ENCODE measurements around the gene ZNF467.

ZNF467 gene

GRCh38 chr7:149736478-149737360 lies 36.7 kb downstream of the ZNF467 start:
- Histone ChIP-seq H3K9me3 (ENCODE audit: control insufficient read depth, insufficient read depth, low read depth, low read length) (0 out of 2 replicates have a peak, but pooled peaks cover 2% of the 10 kb centered on the region), H3K4me3 (ENCODE audit: low read depth, low read length) (no peak overlapping the region), H3K27me3 (ENCODE audit: control insufficient read depth, insufficient read depth, low read length) (no peaks in the 10 kb centered on the region; the same call in 1 of the 2 replicates), H3K27ac (ENCODE audit: low read depth, low read length) (no peak overlapping the region), H3K36me3 (ENCODE audit: control insufficient read depth, insufficient read depth, low read length) (peaks cover 8% of the 10 kb centered on the region), H3K9ac (ENCODE audit: low read length) (no peak overlapping the region), H3K4me1 (ENCODE audit: control insufficient read depth, insufficient read depth, low read length) (no peaks in the 10 kb centered on the region)

GRCh38 chr7:149735779-149736477 lies 37.5 kb downstream of the ZNF467 start:
- H3K27me3 ChIP-seq (ENCODE audit: control insufficient read depth, insufficient read depth, low read length), result no peaks in the 10 kb centered on the region; the same call in 1 of the 2 replicates
- no peak overlapping the region for H3K9ac ChIP-seq (ENCODE audit: low read length)
- 0 out of 2 replicates have a peak, but pooled peaks cover 2% of the 10 kb centered on the region for H3K9me3 ChIP-seq (ENCODE audit: control insufficient read depth, insufficient read depth, low read depth, low read length)
- peaks cover 15% of the 10 kb centered on the region for H3K36me3 ChIP-seq (ENCODE audit: control insufficient read depth, insufficient read depth, low read length)
- H3K27ac ChIP-seq (ENCODE audit: low read depth, low read length), result no peak overlapping the region
- no peak overlapping the region for H3K4me3 ChIP-seq (ENCODE audit: low read depth, low read length)
- H3K4me1 ChIP-seq (ENCODE audit: control insufficient read depth, insufficient read depth, low read length), result no peaks in the 10 kb centered on the region

DNA sequence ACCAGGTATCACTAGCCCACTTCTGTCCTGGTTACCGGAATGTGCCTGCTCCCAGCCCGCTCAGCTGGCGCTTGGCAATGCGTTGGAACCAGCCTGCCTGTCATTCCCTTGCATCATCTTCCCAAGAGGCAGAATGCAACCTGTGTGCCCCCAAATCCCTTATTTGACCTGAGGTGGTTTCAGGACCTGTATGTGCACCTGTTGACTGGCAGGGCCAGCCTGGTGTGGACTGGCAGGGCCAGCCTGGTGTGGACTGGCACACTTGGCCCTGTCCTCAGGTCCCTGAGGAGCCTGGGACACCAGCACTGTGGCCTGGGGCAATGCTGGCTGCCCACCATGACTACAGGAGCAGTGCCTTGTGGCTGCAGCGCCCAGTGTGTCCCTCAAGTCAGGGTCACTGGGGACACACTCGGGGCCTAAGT lies 38.2 kb downstream of the ZNF467 start:
- Histone ChIP-seq H3K4me3 (ENCODE audit: low read depth, low read length) (no peak overlapping the region), H3K27me3 (ENCODE audit: control insufficient read depth, insufficient read depth, low read length) (no peaks in the 10 kb centered on the region; the same call in 1 of the 2 replicates), H3K27ac (ENCODE audit: low read depth, low read length) (no peak overlapping the region), H3K36me3 (ENCODE audit: control insufficient read depth, insufficient read depth, low read length) (peaks cover 22% of the 10 kb centered on the region), H3K9me3 (ENCODE audit: control insufficient read depth, insufficient read depth, low read depth, low read length) (0 out of 2 replicates have a peak, but pooled peaks cover 2% of the 10 kb centered on the region), H3K4me1 (ENCODE audit: control insufficient read depth, insufficient read depth, low read length) (no peaks in the 10 kb centered on the region), H3K9ac (ENCODE audit: low read length) (no peak overlapping the region)

- H3K4me3 ChIP-seq (ENCODE audit: low read depth, low read length), result no peak overlapping the region
- peaks cover 26% of the 10 kb centered on the region for H3K36me3 ChIP-seq (ENCODE audit: control insufficient read depth, insufficient read depth, low read length)
- no peaks in the 10 kb centered on the region; the same call in 1 of the 2 replicates for H3K27me3 ChIP-seq (ENCODE audit: control insufficient read depth, insufficient read depth, low read length)
- no peak overlapping the region for H3K27ac ChIP-seq (ENCODE audit: low read depth, low read length)
- H3K9me3 ChIP-seq (ENCODE audit: control insufficient read depth, insufficient read depth, low read depth, low read length), result 0 out of 2 replicates have a peak, but pooled peaks cover 2% of the 10 kb centered on the region
- no peak overlapping the region for H3K9ac ChIP-seq (ENCODE audit: low read length)
- H3K4me1 ChIP-seq (ENCODE audit: control insufficient read depth, insufficient read depth, low read length), result no peaks in the 10 kb centered on the region
These were observed 38.7 kb downstream of the ZNF467 start for GRCh38 chr7:149734791-149735075.

DNA sequence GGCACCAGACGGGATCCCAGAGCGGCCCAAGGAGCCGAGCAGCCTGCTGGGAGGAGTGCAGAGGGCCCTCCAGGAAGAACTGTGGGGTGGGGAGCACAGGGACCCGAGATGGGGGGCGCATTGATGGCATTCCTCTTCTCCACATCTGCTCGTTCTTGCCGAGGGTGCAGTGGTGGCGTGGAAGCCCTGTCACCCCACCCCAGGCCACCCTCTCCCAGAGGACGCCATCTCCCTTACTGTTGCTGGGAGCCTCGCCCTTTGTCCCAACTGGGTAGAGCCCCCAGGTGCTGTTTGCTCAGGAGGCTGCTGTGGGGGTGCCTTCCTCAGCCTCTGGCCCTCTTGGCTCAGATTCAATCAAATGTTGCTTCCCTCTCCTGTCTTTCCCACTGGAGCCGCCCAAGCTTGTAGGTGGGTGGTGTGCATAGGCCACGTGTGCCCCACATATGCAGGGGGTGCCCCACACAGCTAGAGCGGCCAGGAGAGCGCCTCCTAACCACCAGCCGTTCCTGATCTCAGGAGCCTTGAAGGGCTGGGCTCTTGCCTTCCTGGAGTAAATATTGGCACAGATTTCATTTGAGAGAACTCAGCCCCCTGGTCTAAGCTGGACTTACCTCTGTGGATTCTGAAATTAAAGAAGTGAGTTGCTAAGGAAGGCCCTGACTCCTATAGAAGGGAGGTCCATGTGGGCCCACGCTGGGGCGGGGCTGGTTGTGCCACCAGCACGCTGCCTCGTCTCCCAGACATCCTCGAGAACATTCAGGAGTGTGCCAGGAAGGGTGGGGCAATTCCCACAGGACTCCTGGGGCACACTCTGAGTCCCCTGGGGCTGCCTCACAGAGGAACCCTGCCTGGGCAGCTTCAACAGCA lies 39.2 kb downstream of the ZNF467 start:
- Histone ChIP-seq H3K27me3 (ENCODE audit: control insufficient read depth, insufficient read depth, low read length) (no peaks in the 10 kb centered on the region; the same call in 1 of the 2 replicates), H3K4me3 (ENCODE audit: low read depth, low read length) (no peak overlapping the region), H3K27ac (ENCODE audit: low read depth, low read length) (no peak overlapping the region), H3K4me1 (ENCODE audit: control insufficient read depth, insufficient read depth, low read length) (no peaks in the 10 kb centered on the region), H3K9ac (ENCODE audit: low read length) (no peak overlapping the region), H3K36me3 (ENCODE audit: control insufficient read depth, insufficient read depth, low read length) (peaks cover 32% of the 10 kb centered on the region), H3K9me3 (ENCODE audit: control insufficient read depth, insufficient read depth, low read depth, low read length) (no peaks in the 10 kb centered on the region)

DNA sequence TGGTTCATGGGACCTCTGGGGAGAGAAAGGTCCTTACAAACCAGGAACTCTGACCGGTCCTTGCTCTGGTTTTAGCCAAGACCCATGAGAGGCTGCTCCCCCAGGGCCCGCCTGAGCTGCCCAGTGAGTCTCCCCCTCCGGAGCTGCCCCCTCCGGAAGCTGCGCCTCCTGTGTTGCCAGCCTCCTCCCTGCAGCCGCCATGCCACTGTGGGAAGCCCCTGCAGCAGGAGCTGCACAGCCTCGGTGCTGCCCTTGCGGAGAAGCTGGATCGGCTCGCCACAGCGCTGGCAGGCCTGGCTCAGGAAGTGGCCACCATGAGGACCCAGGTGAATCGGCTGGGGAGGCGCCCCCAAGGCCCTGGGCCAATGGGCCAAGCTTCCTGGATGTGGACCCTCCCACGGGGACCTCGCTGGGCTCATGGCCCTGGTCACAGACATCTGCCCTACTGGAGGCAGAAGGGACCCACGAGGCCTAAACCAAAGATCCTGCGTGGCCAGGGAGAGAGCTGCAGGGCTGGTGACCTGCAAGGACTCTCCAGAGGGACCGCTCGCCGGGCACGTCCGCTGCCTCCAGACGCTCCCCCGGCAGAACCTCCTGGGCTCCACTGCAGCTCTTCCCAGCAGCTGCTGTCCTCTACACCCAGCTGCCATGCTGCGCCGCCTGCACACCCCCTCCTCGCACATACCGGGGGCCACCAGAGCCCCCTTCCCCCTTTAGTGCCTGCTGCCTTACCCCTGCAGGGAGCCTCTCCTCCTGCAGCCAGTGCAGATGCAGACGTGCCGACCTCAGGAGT lies 40.1 kb downstream of the ZNF467 start:
- no peak overlapping the region for H3K4me3 ChIP-seq (ENCODE audit: low read depth, low read length)
- H3K27me3 ChIP-seq (ENCODE audit: control insufficient read depth, insufficient read depth, low read length), result no peaks in the 10 kb centered on the region; the same call in 1 of the 2 replicates
- no peaks in the 10 kb centered on the region for H3K9me3 ChIP-seq (ENCODE audit: control insufficient read depth, insufficient read depth, low read depth, low read length)
- H3K4me1 ChIP-seq (ENCODE audit: control insufficient read depth, insufficient read depth, low read length), result no peaks in the 10 kb centered on the region
- no peak overlapping the region for H3K9ac ChIP-seq (ENCODE audit: low read length)
- H3K36me3 ChIP-seq (ENCODE audit: control insufficient read depth, insufficient read depth, low read length), result peaks cover 40% of the 10 kb centered on the region
- H3K27ac ChIP-seq (ENCODE audit: low read depth, low read length), result no peak overlapping the region

DNA sequence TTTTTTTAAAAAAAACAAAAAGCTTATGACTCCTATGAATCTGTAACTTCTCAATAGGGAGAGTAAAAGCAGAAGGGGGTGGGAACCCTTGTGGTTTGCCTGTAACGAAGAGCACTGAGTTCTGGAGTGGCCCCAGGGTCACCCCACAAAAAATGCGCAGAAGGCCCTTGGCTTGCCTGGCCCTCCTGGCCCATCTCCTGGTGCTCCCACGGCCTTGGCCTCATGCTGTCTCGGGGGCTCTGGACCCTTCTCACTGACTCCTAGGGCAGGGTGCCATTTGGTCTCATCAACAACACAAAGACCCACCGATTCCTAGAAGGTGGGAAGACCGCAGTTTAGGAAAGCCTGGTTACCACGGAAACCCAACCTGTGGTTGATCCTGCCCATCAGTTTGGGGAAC lies 40.8 kb downstream of the ZNF467 start:
- H3K4me1 ChIP-seq (ENCODE audit: control insufficient read depth, insufficient read depth, low read length), result no peaks in the 10 kb centered on the region
- no peak overlapping the region for H3K9ac ChIP-seq (ENCODE audit: low read length)
- H3K27me3 ChIP-seq (ENCODE audit: control insufficient read depth, insufficient read depth, low read length), result no peaks in the 10 kb centered on the region; the same call in 1 of the 2 replicates
- no peaks in the 10 kb centered on the region for H3K9me3 ChIP-seq (ENCODE audit: control insufficient read depth, insufficient read depth, low read depth, low read length)
- H3K36me3 ChIP-seq (ENCODE audit: control insufficient read depth, insufficient read depth, low read length), result peaks cover 47% of the 10 kb centered on the region
- no peak overlapping the region for H3K27ac ChIP-seq (ENCODE audit: low read depth, low read length)
- no peak overlapping the region for H3K4me3 ChIP-seq (ENCODE audit: low read depth, low read length)

DNA sequence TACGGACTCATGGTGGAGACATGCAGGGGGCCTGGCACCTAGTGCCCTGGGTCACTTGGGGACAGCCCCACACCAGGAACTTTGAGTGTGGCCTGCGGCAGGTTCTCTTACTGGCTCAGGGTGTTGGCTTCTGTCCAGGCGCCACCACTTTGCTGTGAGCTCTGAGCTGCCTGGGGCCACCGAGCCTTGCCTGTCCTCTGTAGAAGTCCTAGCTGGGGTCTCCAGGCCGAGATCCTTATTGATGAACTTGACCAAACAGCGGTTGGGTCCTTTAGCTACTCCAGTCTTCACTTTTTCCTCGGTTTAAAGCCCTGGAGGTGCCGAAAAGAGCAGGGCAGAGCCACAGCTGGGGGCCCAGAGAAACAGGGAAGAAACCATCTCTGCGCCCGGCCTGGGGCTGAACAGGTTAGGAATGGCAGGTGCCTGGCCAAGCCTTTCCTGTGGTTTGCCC lies 41.3 kb downstream of the ZNF467 start:
- H3K4me3 ChIP-seq (ENCODE audit: low read depth, low read length), result no peak overlapping the region
- no peaks in the 10 kb centered on the region for H3K4me1 ChIP-seq (ENCODE audit: control insufficient read depth, insufficient read depth, low read length)
- H3K9me3 ChIP-seq (ENCODE audit: control insufficient read depth, insufficient read depth, low read depth, low read length), result no peaks in the 10 kb centered on the region
- peaks cover 52% of the 10 kb centered on the region for H3K36me3 ChIP-seq (ENCODE audit: control insufficient read depth, insufficient read depth, low read length)
- H3K27ac ChIP-seq (ENCODE audit: low read depth, low read length), result no peak overlapping the region
- H3K27me3 ChIP-seq (ENCODE audit: control insufficient read depth, insufficient read depth, low read length), result no peaks in the 10 kb centered on the region; the same call in 1 of the 2 replicates
- no peak overlapping the region for H3K9ac ChIP-seq (ENCODE audit: low read length)

GRCh38 chr7:149731207-149731955 lies 42.0 kb downstream of the ZNF467 start:
- H3K9me3 ChIP-seq (ENCODE audit: control insufficient read depth, insufficient read depth, low read depth, low read length), result no peaks in the 10 kb centered on the region

More at GRCh38 chr7:149731207-149731955, 42.0 kb downstream of the ZNF467 start:
- Histone ChIP-seq H3K4me1 (ENCODE audit: control insufficient read depth, insufficient read depth, low read length) (no peaks in the 10 kb centered on the region), H3K9ac (ENCODE audit: low read length) (no peak overlapping the region), H3K36me3 (ENCODE audit: control insufficient read depth, insufficient read depth, low read length) (peaks cover 55% of the 10 kb centered on the region), H3K27ac (ENCODE audit: low read depth, low read length) (no peak overlapping the region), H3K27me3 (ENCODE audit: control insufficient read depth, insufficient read depth, low read length) (no peaks in the 10 kb centered on the region; the same call in 1 of the 2 replicates), H3K4me3 (ENCODE audit: low read depth, low read length) (no peak overlapping the region)
